GM18517 (cell line): ENCODE results near the gene GREB1L.
"Not testable (repeated sequence)": the region's sequence is repeated elsewhere in the genome, so short reads cannot be mapped to it uniquely, and the experiment has no call there.

Experiments
- ATAC-seq: cut with Tn5 transposase; IDR thresholded peaks from one replicate; pipeline ENCODE4 v1.9.1; 2021; ENCODE audit warnings: mild to moderate bottlenecking, moderate library complexity; ENCODE audit not compliant: unreplicated experiment

Gene GREB1L

DNA sequence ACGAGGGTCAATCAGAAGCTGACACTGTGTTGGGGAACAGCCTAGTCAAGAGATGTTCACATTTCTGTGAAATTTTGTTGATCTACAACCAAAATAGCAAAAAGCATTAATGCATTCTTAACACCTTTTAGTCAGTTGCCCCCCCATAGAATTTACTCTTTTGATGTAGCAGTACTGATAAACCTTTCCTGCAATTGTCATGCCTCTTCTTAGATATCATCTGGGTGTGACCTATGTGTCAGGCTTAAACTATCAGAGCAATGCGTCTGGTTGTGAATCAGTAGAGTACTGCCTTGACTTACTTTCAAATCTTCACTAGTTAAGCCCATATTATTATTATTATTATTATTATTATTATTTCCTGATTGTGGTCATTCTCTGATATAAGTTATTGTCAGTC, 61.9 kb downstream of the GREB1L start:
- no peak for ATAC-seq

DNA sequence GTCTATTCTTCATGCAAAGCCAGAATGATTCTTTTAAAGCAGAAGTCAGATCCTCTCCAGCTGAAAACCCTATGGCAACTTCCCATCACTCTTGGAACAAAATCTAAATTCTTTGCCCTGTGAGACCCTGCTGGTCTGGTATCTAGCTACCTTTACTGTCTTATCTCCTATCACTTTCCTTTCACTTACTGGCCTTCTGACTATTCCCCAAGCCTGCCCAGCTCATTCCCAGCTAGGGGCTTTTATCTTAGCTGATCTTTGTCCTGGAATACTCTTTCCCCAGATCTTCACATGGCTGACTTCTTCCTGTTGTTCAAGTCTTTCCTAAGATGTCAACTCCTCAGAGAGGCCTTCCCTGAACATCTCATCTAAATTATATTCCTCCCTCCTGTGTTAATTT, 63.6 kb downstream of the GREB1L start:
- no peak for ATAC-seq

DNA sequence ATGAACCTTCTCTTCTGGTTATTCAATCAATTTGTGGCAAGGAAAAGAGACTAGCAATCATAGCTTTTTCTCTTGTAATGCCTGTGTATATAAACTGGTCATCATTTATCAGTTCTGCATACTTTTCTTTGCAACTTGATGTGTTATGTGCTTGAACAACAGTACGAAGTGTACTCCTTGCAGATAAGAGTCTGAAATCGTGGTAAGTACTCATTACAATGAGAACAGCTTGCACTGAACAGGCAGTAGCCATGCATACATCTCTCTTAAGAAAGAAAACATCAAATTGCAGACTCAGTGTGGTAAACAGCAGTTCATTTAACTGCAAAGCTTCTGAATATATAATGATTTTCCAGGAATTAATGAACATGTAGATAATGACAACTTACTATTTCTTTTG, 64.3 kb downstream of the GREB1L start:
- ATAC-seq = no peak

DNA sequence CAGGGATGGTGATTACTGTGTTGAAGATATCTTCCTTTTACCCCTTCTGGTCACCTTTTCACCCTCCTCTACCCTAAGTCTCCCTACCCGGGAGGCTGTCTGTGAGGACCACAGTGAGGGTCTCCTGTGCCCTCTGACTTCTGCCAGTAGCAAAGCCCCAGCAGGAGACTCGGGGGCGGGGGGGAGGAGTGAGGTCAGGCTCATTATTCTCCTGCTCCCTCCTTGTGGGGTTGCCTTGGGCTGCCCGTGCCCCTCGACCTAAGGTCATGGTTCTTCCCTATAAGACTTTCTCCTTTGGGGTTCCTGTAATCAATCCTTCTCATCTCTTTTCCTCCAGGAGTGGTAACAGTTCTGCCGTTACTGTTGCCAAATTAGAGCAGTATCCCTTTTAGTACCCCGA, 65.5 kb downstream of the GREB1L start:
- no peak for ATAC-seq

DNA sequence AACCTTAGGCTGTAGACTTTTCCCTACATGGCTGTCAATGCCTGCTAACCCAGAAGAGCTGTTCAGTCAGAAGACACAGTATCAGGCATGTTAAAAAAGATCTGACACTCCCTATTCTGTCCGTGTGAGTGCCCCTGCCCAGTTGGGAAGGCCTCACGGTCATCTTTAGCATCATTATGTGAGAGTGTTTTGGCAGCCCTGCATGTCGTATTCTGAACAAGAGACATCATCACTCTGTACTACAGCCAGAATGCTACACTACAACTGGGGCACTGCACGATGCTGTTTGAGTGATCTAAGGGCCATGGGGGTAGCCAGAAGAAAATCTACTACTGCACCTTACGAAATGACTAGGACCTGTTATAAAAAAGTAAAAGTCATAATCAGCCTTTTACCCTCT, 67.2 kb downstream of the GREB1L start:
- no peak for ATAC-seq

DNA sequence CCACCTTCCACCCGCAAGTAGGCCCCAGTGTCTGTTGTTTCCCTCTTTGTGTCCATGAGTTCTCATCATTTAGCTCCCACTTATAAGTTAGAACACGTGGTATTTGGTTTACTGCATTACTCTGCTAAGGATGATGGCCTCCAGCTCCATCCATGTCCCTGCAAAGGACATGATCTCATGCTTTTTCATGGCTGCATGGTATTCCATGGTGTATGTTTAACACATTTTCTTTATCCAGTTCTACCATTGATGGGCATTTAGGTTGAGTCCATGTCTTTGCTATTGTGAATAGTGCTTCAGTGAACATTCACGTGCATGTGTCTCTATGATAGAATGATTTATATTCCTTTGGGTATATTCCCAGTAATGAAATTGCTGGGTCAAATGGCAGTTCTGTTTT, 69.9 kb downstream of the GREB1L start:
- not testable (repeated sequence) for ATAC-seq

DNA sequence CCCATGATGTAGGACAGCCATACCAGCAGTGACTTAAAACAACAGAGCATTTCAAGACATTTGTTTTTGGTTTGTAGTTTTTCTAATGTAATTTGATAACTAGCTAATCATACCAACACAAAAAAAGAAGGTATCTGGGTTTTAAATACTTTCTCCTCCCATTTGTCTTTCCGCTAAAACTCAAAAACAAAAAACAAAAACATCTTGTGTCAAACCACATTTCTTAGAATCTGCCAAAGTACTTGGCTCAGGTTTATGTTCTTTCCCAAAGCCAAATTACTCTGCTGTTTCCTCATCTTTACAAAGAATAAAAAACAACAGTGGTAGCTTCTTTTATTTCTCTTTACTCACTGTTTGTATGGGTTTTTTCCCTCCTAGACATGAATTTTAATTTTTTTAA, 71.5 kb downstream of the GREB1L start:
- ATAC-seq = no peak

DNA sequence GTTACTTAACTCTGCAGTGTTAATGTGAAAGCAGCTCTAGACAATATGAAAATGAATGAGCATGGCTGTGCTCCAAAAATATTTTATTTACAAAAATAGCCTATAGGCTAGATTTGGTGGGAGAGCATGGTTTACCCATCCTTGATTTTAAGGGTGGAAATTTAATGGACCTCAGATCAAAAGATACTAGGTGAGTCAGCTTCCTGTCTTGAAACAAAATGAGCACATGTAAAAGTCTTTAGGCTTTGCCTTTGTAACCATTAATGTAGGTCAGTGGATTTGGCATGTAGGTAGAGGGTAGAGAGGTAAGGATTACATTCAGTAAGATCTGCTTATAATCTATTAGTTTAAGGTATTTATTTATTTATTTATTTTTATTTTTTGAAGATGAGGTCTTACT, 72.7 kb downstream of the GREB1L start:
- no peak for ATAC-seq

DNA sequence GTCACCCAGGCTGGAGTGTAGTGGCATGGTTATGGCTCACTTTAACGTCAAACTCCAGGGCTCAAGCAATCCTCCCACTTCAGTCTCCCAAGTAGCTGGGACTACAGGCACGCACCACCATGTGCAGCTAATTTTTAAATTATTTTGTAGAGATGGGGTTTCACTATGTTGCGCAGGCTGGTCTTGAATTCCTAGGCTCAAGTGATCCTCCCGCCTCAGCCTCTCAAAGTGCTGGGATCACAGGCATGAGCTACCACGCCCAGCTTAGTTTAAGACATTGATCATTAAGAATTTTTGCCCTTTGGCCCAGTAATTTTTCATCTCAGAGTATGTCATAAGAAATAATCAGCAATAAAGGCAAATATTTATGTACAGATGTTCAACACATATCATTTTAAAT, 73.1 kb downstream of the GREB1L start:
- not testable (repeated sequence) for ATAC-seq

DNA sequence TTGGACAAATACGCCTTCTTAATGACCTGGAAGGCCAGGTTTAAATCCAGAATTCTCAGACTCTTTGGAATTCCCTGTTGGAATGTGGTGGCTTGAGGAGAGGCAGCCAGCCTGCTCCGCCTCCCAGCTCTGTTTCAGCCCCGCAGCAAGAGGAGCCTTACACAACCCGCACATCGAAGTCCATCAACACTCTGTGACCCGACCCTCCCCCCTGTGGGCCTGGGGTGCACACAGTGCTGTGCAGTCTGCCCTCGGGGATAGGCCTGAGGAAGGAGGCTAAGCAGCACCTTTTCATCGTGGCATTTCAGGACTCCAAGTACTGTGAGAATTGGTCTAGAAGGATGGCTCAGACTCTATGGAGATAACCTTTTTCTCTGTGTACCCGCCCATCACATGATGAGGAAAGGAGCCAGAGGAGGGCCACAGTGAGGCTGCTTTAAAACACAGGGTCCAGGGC, 73.7 kb downstream of the GREB1L start:
- no peak for ATAC-seq

DNA sequence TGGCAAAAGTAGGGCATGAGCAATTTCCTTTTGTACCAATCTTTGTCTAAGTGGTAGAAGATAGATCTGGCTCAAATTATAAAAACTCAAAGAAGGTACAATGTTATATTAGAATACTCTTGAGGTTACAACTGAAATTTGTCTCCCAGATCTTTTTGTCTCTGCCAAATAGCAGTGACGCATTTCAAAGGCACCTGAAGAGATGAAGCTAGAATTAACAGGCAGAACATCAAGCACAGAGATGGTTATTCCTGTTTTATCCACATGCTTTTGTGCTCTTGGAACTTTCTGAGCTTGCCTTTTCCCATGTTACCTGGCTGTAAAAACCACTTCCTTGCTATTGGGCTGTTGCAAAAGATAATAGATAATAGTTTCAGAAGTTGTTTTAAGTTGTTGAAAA, 74.3 kb downstream of the GREB1L start:
- ATAC-seq = no peak

DNA sequence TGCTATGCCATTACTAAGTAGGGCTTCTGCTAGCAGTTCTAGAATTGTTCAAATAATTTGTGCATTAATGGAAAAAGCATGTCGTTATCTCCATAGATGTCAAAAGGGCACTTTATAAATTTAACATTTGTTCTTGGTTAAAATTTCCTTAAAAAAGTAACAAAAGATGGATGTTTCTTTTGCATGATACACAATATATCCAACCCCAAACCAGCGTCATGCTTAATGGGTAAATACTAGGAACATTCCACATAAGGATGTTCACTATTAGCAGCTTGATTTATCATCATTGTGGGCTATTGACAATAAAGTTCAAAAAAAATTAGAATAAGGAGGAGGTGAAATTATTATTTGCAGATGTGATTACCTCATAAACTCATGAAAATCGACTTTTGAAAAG, 79.7 kb downstream of the GREB1L start:
- ATAC-seq = no peak

DNA sequence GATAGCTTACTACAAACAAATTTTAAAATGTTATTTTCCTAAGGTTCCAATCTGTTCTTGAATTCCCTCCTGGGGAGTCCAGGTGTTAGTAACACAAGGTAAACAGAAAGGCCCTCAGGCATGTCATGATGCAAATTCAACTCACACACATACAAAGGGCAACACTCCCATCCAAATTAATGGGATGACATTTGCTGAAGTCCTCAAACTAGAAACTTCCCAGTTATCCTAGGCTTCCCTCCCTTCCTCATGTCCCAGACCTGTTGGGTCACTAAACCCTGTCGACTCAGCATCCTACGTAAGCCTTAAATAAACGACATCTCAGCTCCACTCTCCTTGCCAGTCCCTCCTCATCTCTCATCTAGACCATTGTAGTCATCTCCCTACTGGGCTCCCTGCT, 85.1 kb downstream of the GREB1L start:
- ATAC-seq = no peak

DNA sequence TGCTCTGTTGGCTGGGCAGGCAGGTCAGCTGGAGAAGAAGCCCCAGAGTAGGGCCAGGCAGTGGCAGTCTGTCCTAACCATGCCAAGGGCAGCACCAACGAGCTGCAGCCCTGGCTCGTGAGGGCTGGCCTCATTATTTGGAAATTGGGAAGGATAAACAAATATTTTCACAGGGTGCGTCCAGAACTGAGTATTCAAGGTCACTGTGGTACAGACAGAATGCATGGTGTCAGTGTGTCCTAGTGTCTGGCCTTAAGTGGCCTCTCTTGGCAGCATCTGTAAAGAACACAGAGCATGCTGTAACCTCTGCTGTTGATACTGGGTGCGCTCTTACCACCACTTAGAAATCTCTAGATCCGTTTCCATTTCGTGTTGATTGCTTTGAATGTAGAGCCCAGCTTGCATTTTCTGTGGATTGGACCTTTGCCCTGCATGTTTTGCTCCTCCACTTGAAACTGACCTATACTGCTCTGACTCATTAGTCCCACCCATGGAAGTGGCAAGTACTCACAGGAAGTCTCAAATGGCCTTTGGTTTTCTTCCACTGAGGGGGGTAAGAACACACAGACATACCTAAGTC, 88.2 kb downstream of the GREB1L start:
- no peak for ATAC-seq

DNA sequence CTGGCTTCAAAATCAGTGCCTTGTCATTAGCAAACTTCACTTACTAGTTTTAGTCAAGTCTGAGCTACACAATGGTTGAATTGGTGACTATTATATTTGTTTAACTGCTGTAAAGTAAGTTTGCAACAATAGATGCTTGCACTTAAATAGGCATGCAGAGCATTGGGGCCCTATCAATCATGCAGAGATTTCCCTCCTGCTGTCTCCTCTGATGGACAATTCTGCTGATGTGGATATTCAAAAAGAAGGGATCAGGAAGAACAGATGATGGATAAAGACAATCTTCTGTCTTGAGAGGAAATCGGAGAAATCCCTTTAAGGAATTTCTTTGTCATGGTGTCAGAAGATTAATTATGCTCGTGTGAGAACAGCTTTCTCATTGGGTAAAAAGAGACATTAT, 89.0 kb downstream of the GREB1L start:
- no peak for ATAC-seq

DNA sequence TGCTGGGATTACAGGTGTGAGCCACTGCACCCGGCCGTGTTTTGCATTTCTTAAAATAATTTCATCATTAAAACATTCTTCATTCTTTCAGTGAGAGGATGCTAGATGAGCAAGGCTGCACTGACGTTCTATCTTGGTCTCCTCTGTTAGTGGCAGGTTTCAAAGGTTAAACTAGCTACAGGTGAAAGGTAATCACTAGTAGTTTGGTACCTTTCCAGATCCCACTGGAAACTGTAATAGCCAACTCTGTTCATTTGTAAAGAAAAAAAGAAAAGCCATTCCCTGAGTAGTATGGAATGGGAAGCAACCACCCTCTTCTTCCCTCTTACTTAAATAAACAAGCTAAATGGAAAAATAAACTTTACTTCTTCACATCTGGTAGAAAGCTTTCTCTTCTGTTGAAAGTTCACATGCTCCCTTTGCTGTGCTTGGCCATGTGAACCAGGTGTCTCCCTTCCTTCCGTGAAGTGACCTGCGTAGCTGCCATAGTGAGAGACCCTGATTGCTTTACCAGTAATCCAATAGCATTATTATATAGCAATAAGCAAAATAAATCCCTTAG, 94.0 kb downstream of the GREB1L start:
- no peak for ATAC-seq

DNA sequence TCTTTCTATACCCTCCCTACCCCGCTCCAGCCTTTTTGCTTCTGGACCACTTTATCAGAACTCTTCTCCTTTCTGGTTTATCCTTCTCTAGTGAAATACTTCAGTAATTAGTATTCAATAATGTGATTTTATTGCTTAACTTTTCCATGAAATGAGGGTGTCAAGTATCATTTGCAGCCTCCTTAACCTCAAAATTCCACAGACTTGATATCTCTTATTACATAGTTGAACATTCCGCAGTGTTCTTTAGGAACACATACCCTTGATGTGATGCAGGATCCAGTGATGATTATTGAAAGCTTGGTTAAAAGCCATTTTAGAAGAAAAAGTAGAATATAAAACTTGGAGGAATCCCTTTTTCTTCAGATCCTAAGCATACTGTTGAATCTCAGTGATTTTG, 94.8 kb downstream of the GREB1L start:
- no peak for ATAC-seq

DNA sequence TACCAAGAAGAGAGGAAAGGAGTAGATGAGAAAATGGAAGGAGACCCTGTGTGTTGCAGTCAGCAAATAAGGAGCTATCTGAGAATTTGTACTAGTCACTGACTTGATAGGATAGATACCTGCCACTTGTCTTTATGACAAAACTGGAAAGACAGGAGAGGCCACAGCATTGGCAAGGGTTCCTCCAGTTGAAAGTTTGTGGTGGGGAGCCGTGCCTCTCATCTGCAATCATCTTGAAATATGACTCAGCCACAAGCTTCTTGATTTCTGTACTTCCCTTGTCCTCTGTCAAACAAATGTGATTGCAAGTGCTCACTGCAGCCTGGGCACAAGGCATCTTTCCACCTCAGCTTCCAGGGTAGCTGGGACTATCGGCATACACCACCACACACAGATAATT, 99.1 kb downstream of the GREB1L start:
- ATAC-seq = no peak

DNA sequence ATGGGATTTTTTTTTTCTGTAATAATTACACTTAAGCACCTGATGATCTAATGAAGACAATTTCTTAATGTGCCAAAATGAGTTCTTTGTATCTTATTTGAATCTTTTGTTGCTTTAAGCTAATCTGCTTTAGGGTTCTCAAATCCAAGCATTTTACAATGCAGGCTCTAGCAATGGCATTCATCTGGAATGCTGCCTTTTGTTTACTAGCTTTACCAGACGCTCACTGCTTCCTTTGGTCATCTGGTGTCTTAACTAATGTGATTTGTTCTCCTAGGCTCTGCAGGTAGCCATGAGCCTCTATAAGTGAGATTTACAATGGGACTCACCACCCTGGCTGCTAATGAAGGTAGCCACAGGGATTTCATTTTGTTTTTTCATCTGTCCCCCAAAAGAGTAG, 100.3 kb downstream of the GREB1L start:
- no peak for ATAC-seq

DNA sequence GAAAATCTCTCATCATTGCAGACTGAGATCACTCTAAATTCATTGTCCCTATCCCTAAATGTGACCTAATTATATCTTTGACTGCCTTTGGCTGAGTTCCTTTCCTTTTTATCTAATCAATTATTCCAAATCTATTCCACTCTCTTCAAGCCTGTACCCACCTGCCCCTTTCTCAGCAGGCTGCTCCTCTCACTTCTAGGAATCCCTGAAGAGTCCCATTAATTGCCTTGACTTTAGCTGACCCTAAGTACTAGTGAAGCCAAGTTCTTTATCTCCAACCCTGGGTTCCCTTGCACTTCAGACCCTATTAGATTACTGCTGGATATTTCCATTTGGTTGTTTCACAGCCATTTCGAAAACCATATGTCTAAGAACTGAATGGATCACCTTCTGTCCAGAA, 102.8 kb downstream of the GREB1L start:
- ATAC-seq = no peak

DNA sequence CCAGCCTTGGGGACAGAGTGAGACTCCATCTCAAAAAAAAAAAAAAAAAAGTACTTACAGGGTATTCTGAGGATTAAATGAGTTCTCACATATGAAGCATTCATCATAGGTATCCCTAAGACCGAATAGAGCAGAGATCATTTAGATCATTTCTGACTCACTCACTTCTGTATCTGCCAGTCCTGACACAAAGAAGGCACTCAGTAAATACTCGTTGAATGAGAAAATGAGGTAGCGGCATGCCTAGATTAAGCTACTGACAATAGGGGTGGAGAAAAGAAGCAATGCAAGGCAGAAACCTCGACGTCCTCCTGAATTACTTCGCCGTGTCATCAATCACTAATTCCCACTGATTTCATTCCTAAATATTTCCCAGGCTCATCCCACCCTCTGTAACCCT, 103.8 kb downstream of the GREB1L start:
- ATAC-seq = no peak

DNA sequence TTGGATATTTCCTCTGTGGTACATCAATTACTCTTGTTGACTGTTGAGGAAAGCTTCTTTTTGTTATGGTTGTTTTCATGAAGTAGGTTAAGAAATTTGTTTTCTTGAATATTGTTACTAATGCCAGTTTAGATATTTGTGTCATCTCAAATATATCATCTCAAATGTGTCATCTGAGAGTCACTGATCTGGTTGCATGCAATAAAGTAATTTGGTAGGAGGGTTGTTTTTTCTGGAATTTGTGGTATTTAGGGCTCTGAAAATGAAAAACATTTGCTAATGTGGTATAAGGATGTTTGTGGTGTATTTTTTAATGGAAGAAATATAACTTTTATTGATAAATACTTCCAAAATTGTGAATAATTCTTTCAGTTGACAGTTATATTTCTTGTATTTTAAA, 117.7 kb downstream of the GREB1L start:
- no peak for ATAC-seq

DNA sequence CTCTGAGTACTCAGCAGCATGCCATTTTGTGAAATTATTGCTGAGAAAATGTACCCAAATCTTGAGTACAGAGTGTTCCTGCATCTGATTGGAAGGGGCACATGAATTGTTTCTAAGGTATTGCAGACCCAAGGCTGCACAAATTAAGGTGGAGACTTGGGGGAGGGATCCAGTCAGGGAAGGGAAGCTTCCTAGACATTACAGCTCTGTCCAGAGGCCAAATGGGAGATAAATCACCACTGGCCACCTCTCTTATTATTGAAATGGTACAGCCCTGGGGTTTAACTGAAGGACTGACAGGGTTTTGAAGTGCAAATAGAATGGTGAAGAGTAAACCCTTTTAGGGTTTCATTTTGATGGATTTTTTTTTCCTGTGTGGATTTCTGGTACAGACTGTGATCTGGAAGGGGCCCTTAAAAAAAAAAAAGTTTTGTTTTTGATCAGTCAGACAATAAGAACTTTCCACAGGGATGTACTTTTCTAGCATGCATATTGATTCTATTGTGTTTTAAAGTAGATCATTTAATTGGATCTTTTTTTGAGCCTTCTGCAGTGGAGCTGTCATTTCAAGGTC, 119.4 kb downstream of the GREB1L start:
- ATAC-seq = no peak
